Suprapubic skin (tissue), 4 donors: ENCODE results near the gene STAT1. TPM values are rescaled to one million over a fixed set of nuclear protein-coding genes. Genes with fewer than 3 reads are reported as not detected.

Experiments used
- DNase-seq, 2 donors: peaks; one replicate each; pipeline ENCODE4 v3.0.0-alpha.2; 2019; ENCODE audit warnings: low spot score in 2 of 2
- H3K27ac ChIP-seq: fragments of 200-600 bp; sonication (generic); one replicate; pipeline ENCODE4 v1.5.1; 2019
- H3K27me3 ChIP-seq: fragments of 200-600 bp; sonication (generic); one replicate; pipeline ENCODE4 v1.5.1; 2019
- H3K36me3 ChIP-seq: fragments of 200-600 bp; sonication (generic); one replicate; pipeline ENCODE4 v1.5.1; 2019
- H3K4me1 ChIP-seq: fragments of 200-600 bp; sonication (generic); one replicate; pipeline ENCODE4 v1.5.1; 2019
- H3K4me3 ChIP-seq: fragments of 200-600 bp; sonication (generic); one replicate; pipeline ENCODE4 v1.5.1; 2019; ENCODE audit warnings: mild to moderate bottlenecking
- H3K9me3 ChIP-seq: fragments of 200-600 bp; sonication (generic); one replicate; pipeline ENCODE4 v1.5.1; 2019
- EP300 ChIP-seq: sonication (generic); formaldehyde crosslinking; IDR thresholded peaks from one replicate; pipeline ENCODE4 v1.6.1; 2017; ENCODE audit warnings: antibody characterized with exemption
- POLR2A ChIP-seq, 2 donors: fragments of 450-650 bp; IDR thresholded peaks; one replicate each; pipeline ENCODE4 v1.6.1; 2017; ENCODE audit warnings: antibody characterized with exemption in 2 of 2, mild to moderate bottlenecking in 2 of 2, moderate library complexity in 2 of 2
- POLR2AphosphoS5 ChIP-seq, 3 donors: sonication (generic); formaldehyde crosslinking; IDR thresholded peaks; one replicate each; pipeline ENCODE4 v1.6.1; 2017; ENCODE audit warnings: antibody characterized with exemption in 3 of 3
- WGBS: methylation state at CpG from one replicate; pipeline ENCODE4 v1.1.5; 2018; 5-methylcytosine and 5-hydroxymethylcytosine counted together
- total RNA-seq, 4 donors: library from RNA; depleted of rRNA; stranded (reverse); fragments of >200 nt; gene quantifications; one replicate each; pipeline ENCODE4 v1.1.0, GENCODE V29; 2016
- TF ChIP-seq, protein P1 (sequence below), 2 donors: fragments of 200-600 bp in 1 of 2; fragments of 450-650 bp in 1 of 2; sonication (generic) in 1 of 2; IDR thresholded peaks; one replicate each; pipeline ENCODE4 v1.5.1; 2016 to 2019; ENCODE audit warnings: antibody characterized with exemption in 2 of 2, mild to moderate bottlenecking in 1 of 2, moderate library complexity in 1 of 2

STAT1 gene
- total RNA-seq, 4 donors from 2014 or later = 33.5 to 60.7 (median 37.6) TPM

GRCh38 chr2:190974629-190975361 lies 39.2 kb downstream of the STAT1 start:
- 68% methylated on average over 12 of the region's 12 CpGs for WGBS
- Histone ChIP-seq H3K36me3 (peaks cover 82% of the 10 kb centered on the region), H3K27ac (no peak overlapping the region), H3K9me3 (no peaks in the 10 kb centered on the region), H3K27me3 (no peaks in the 10 kb centered on the region), H3K4me1 (peaks cover 11% of the 10 kb centered on the region), H3K4me3 (no peak overlapping the region)
- DNase-seq = no peak
- TF ChIP-seq EP300 (no peak), POLR2AphosphoS5 (IDR thresholded peaks at IDR 0.05) (no peak), POLR2A (IDR thresholded peaks at IDR 0.05) (no peak)
- TF ChIP-seq, protein P1, sequence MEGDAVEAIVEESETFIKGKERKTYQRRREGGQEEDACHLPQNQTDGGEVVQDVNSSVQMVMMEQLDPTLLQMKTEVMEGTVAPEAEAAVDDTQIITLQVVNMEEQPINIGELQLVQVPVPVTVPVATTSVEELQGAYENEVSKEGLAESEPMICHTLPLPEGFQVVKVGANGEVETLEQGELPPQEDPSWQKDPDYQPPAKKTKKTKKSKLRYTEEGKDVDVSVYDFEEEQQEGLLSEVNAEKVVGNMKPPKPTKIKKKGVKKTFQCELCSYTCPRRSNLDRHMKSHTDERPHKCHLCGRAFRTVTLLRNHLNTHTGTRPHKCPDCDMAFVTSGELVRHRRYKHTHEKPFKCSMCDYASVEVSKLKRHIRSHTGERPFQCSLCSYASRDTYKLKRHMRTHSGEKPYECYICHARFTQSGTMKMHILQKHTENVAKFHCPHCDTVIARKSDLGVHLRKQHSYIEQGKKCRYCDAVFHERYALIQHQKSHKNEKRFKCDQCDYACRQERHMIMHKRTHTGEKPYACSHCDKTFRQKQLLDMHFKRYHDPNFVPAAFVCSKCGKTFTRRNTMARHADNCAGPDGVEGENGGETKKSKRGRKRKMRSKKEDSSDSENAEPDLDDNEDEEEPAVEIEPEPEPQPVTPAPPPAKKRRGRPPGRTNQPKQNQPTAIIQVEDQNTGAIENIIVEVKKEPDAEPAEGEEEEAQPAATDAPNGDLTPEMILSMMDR (IDR thresholded peaks at IDR 0.05) = no peak

- TF ChIP-seq EP300 (no peak), POLR2AphosphoS5 (IDR thresholded peaks at IDR 0.05) (no peak)
- WGBS = 66% methylated on average over 11 of the region's 11 CpGs
- peaks cover 82% of the 10 kb centered on the region for H3K36me3 ChIP-seq
- H3K4me1 ChIP-seq = peaks cover 11% of the 10 kb centered on the region
- H3K4me3 ChIP-seq = no peak overlapping the region
- H3K27ac ChIP-seq = no peak overlapping the region
- H3K27me3 ChIP-seq = no peaks in the 10 kb centered on the region
- no peaks in the 10 kb centered on the region for H3K9me3 ChIP-seq
- no peak for DNase-seq
Measured at GRCh38 chr2:190973726-190974628, 40.0 kb downstream of the STAT1 start.

DNA sequence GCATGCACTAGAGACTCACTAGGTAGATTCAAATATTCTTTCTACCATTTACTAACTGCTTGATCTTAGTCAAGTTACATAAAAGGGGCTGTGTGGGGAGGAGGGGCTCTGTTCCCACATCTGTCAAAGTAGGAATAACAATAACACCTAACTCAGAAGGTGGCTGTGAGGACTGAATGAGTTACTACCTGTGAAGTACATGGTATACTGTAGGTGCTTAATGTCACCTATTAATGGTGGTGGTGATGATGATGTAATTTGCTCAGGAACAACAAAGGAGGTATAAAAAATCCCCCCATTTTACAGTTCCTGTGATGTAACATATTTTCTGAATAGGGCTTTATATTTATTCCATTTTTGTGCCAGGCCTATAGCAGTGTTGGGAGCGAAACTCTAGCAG lies 40.7 kb downstream of the STAT1 start:
- Histone ChIP-seq H3K27me3 (no peaks in the 10 kb centered on the region), H3K4me1 (peaks cover 11% of the 10 kb centered on the region), H3K36me3 (peaks cover 82% of the 10 kb centered on the region), H3K27ac (no peak overlapping the region), H3K4me3 (no peak overlapping the region), H3K9me3 (no peaks in the 10 kb centered on the region)
- DNase-seq = no peak
- WGBS = 88% methylated on average over 1 of the region's 1 CpG
- no peak for TF ChIP-seq POLR2AphosphoS5 (IDR thresholded peaks at IDR 0.05)
- no peak for TF ChIP-seq EP300
- no peak for TF ChIP-seq POLR2A (IDR thresholded peaks at IDR 0.05)
- TF ChIP-seq, protein P1 (IDR thresholded peaks at IDR 0.05) = no peak

DNA sequence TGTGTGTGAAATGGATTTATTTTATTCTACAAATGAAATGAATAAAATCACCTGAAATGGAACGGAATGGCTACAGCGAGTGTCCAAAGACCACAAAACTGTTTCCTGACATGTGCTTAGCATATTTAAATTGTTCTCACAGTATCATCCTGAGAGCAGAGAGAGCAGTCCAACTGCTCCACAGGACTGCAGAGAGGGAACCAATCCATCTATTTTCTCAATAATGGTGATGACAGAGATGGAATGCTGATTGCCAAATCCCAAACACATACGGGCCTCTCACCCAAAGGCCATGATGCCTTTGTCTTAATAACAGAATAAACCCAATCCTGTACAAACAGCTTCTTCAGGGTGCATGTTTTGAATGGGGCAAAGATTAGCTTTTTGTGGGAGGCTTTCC lies 41.1 kb downstream of the STAT1 start:
- TF ChIP-seq EP300 (no peak), POLR2A (IDR thresholded peaks at IDR 0.05) (no peak)
- TF ChIP-seq, protein P1 (IDR thresholded peaks at IDR 0.05) = no peak
- Histone ChIP-seq H3K27me3 (no peaks in the 10 kb centered on the region), H3K36me3 (peaks cover 83% of the 10 kb centered on the region), H3K4me3 (no peak overlapping the region), H3K4me1 (peaks cover 11% of the 10 kb centered on the region), H3K9me3 (no peaks in the 10 kb centered on the region), H3K27ac (no peak overlapping the region)
- DNase-seq = no peak
- 73% methylated on average over 3 of the region's 3 CpGs for WGBS

GRCh38 chr2:190972213-190972612 lies 41.8 kb downstream of the STAT1 start:
- Histone ChIP-seq H3K36me3 (peaks cover 82% of the 10 kb centered on the region), H3K4me3 (no peak overlapping the region), H3K4me1 (peaks cover 11% of the 10 kb centered on the region), H3K27me3 (no peaks in the 10 kb centered on the region), H3K27ac (no peak overlapping the region), H3K9me3 (no peaks in the 10 kb centered on the region)
- no peak for DNase-seq
- 90% methylated on average over 2 of the region's 2 CpGs for WGBS
- TF ChIP-seq, protein P1 (IDR thresholded peaks at IDR 0.05) = no peak
- TF ChIP-seq POLR2A (IDR thresholded peaks at IDR 0.05) (no peak), EP300 (no peak), POLR2AphosphoS5 (IDR thresholded peaks at IDR 0.05) (no peak)
